ENCODE data around the gene ARHGAP15.

Gene ARHGAP15

DNA sequence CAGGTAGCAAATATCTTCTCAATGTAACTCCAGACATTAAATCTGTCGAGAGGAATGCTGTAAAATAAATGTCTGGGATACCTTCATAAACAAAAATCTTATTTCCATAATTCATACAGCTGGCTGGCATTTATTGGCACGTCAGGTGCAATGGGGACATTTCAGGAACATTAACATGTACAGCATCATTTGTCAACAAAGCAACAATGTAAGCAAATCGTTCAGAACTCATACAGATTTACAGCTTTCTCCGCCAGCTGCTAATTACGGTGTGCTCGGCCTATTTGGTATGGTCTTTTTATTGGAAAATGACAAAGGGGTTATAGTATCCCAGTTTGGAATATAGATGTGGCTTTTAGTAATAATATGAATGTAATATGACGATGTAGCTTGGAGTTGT lies 464.9 kb downstream of the ARHGAP15 start:
- Histone ChIP-seq H3K9ac (ENCODE audit: low read length) (no peak overlapping the region), H3K4me1 (ENCODE audit: control insufficient read depth, insufficient read depth, low read length) (no peaks in the 10 kb centered on the region), H3K27ac (ENCODE audit: low read depth, low read length) (no peak overlapping the region), H3K4me3 (ENCODE audit: low read length) (no peak overlapping the region), H3K27me3 (ENCODE audit: control insufficient read depth, insufficient read depth, low read length) (no peaks in the 10 kb centered on the region), H3K36me3 (ENCODE audit: control insufficient read depth, insufficient read depth, low read length) (no peaks in the 10 kb centered on the region)

DNA sequence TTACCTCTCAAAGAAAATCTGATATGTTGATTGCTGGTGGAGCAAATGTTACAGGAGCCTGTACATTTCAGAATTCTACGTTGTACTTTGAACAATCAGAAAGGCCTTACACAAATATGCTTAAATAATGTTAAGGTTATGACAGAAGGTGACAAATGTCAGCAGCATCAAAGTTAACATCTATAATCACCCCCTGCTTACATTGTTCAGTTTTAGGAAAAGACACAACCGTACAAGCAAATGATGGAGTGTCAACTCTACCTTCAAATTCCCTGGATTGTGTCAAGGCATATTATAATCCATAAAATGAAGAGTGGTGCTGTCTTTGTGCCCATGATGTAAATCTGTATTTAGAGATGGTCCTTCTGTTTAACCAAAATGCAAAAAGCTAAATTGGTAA lies 465.5 kb downstream of the ARHGAP15 start:
- Histone ChIP-seq H3K4me1 (ENCODE audit: control insufficient read depth, insufficient read depth, low read length) (no peaks in the 10 kb centered on the region), H3K36me3 (ENCODE audit: control insufficient read depth, insufficient read depth, low read length) (no peaks in the 10 kb centered on the region), H3K9ac (ENCODE audit: low read length) (no peak overlapping the region), H3K4me3 (ENCODE audit: low read length) (no peak overlapping the region), H3K27me3 (ENCODE audit: control insufficient read depth, insufficient read depth, low read length) (no peaks in the 10 kb centered on the region), H3K27ac (ENCODE audit: low read depth, low read length) (no peak overlapping the region)

DNA sequence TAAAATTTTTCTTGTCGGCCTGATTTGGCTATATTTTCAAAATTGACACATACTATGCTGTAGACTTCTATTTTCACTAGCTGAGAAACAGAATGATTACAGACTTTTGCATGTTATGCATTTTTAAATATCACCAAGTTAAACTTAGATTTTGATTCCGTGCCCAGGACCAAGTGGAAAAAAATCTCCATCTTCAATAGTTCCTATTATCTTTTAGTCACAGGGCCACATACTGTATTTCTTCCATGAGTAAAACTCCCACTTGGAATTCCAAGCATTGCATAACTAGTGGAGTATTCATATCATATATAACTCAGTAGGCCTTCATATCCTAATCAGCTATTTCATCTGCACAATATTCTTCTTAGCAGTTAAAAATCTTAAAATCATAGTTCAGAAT lies 470.9 kb downstream of the ARHGAP15 start:
- Histone ChIP-seq H3K4me3 (ENCODE audit: low read length) (no peak overlapping the region), H3K36me3 (ENCODE audit: control insufficient read depth, insufficient read depth, low read length) (no peaks in the 10 kb centered on the region), H3K27ac (ENCODE audit: low read depth, low read length) (no peak overlapping the region)

DNA sequence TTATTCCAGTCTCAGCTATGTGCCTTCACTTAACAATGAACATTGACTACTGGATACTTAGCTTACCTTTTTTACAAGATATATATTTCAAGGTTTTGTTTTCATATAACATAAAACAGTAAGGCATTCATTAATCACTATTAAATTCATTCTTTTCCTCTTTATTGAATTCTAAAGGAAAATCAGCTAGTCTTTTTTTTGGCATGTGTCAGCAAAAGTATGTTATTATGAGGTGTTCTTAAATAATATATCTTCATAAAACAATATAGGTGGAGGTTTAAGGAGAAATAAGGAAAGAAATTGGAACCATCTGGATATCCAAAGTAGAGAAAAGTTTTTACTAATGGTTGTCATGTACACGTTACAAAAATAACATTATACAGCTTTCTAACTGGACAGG lies 472.6 kb downstream of the ARHGAP15 start:
- Histone ChIP-seq H3K27me3 (ENCODE audit: control insufficient read depth, insufficient read depth, low read length) (no peaks in the 10 kb centered on the region), H3K4me3 (ENCODE audit: low read length) (no peak overlapping the region), H3K9ac (ENCODE audit: low read length) (no peak overlapping the region), H3K36me3 (ENCODE audit: control insufficient read depth, insufficient read depth, low read length) (no peaks in the 10 kb centered on the region), H3K27ac (ENCODE audit: low read depth, low read length) (no peak overlapping the region), H3K4me1 (ENCODE audit: control insufficient read depth, insufficient read depth, low read length) (no peaks in the 10 kb centered on the region)

More for the DNA sequence above, 470.9 kb downstream of the ARHGAP15 start:
- Histone ChIP-seq H3K27me3 (ENCODE audit: control insufficient read depth, insufficient read depth, low read length) (no peaks in the 10 kb centered on the region), H3K9ac (ENCODE audit: low read length) (no peak overlapping the region), H3K4me1 (ENCODE audit: control insufficient read depth, insufficient read depth, low read length) (no peaks in the 10 kb centered on the region)

DNA sequence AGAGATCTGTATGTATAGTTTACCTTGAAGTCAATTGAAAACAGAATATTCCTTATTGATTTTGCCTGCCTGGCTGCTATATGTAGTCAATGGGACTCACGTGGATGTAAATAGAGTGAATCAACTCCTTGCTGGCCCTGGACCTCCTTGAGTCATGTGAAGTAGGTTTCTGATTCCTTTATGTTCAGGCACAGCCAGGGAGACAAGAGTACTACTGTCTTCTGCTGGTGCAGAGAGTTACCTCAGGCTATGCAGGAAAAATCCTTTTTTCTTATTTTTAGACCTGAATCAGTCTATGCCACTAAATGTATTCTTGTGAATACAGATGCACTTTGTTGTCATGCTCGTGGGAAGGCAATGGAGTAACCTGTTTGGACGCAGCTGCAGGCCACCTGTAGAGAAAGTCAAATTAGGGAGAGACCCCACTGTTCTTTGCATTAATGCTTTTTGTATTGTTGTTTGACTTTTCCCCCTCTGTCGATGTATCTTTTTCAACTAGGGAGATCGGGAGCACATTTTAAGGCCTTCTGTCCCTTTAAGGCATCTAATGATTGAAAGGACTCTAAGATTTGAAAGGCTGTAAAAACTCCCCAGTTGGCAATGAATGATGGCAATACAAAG lies 473.9 kb downstream of the ARHGAP15 start:
- H3K27ac ChIP-seq (ENCODE audit: low read depth, low read length) = no peak overlapping the region

DNA sequence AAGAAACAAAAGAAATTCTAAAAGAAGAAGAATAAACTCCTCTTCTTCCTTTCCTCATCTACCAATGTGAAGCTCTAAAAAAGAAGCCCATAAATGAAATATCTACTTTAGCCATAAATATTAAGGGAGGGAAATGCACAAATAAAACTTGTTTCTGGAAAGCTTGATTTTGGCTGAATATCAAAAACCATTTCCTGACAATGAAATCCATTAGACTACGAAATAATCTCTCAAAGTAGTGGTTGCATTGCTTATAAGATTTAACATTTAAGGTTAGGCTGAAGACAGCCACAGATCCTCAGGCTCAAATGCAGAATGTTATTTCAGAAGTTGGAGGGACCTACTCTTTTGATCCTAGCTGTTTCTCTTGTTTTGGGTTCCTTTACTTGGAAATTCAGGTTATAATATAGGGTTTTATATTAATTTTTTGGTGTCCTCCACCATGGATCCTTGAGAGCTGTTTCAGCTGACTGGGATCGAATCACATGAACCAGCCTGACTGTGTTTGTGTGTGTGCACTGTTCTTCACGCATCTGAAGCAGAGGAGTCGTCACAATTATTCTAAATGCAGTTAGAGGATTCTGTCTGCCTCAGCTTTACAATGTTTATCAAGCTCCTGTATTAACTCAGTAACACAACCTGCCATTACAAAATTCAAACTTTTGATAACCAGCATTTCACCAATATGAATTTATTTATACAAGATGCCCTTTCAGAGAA lies 474.8 kb downstream of the ARHGAP15 start:
- Histone ChIP-seq H3K27ac (ENCODE audit: low read depth, low read length) (no peak overlapping the region), H3K4me1 (ENCODE audit: control insufficient read depth, insufficient read depth, low read length) (no peaks in the 10 kb centered on the region), H3K9ac (ENCODE audit: low read length) (no peak overlapping the region), H3K36me3 (ENCODE audit: control insufficient read depth, insufficient read depth, low read length) (no peaks in the 10 kb centered on the region), H3K4me3 (ENCODE audit: low read length) (no peak overlapping the region), H3K27me3 (ENCODE audit: control insufficient read depth, insufficient read depth, low read length) (no peaks in the 10 kb centered on the region)

More for the DNA sequence above, 473.9 kb downstream of the ARHGAP15 start:
- H3K36me3 ChIP-seq (ENCODE audit: control insufficient read depth, insufficient read depth, low read length) = no peaks in the 10 kb centered on the region
- no peaks in the 10 kb centered on the region for H3K27me3 ChIP-seq (ENCODE audit: control insufficient read depth, insufficient read depth, low read length)
- no peak overlapping the region for H3K4me3 ChIP-seq (ENCODE audit: low read length)
- H3K4me1 ChIP-seq (ENCODE audit: control insufficient read depth, insufficient read depth, low read length) = no peaks in the 10 kb centered on the region
- no peak overlapping the region for H3K9ac ChIP-seq (ENCODE audit: low read length)

DNA sequence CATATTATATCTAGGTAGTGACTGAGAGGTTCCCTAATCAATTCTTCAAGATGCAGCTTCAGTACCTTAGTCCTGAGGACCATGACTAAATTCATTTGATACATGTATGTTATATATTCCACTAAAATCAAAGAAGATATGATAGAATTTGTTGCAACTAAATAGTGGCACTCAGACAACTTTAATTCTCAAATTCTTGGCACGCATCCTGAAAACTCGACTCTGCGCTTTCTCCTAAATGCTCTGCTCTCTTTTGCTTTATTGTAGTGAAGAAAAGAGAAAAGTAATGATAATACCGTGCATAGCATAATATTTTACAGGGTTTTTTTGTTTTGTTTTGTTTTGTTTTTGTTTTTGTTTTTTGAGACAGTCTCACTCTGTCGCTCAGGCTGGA lies 475.3 kb downstream of the ARHGAP15 start:
- H3K36me3 ChIP-seq (ENCODE audit: control insufficient read depth, insufficient read depth, low read length) = no peaks in the 10 kb centered on the region
- no peak overlapping the region for H3K4me3 ChIP-seq (ENCODE audit: low read length)
- no peaks in the 10 kb centered on the region for H3K27me3 ChIP-seq (ENCODE audit: control insufficient read depth, insufficient read depth, low read length)
- no peak overlapping the region for H3K9ac ChIP-seq (ENCODE audit: low read length)
- H3K27ac ChIP-seq (ENCODE audit: low read depth, low read length) = no peak overlapping the region
- no peaks in the 10 kb centered on the region for H3K4me1 ChIP-seq (ENCODE audit: control insufficient read depth, insufficient read depth, low read length)

DNA sequence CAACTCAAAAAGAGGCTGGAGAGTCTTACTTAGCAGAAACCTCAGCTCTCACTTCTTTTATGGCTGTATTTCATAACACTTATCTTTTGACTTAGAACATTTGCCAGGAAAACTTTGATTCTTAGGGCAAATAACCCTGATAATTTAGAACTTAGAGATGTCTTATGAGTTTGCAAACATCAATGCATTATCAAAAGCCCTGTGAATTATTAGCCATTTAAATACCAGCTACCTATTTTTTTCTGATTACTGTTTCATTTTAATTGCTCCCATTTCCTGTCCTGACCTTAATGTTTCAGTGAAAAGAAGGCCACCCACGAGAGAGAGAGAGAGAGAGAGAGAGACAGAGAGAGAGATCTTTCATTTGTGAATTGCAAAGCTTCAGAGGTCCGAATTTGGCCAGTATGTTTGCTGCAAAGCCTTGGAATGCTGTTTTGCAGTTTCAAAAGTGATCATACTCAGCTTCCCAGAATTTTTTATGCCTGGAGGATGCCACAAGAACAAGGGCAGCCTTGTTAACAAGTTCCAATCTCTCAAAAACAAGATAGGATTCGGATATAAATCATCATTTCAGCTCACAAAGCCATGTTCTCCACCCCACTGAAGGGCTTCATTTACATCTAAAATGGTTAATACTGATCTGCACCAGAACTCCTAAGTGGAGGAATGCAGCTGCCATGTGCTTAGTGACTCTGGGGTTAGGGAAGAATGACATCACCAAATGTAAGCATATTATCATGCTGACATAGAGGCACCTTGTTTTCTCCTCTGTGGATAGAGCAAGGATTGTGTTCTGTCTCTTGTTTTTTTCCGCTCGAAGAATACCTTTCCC lies 478.2 kb downstream of the ARHGAP15 start:
- H3K4me3 ChIP-seq (ENCODE audit: low read length) = no peak overlapping the region
- no peaks in the 10 kb centered on the region for H3K27me3 ChIP-seq (ENCODE audit: control insufficient read depth, insufficient read depth, low read length)
- no peaks in the 10 kb centered on the region for H3K36me3 ChIP-seq (ENCODE audit: control insufficient read depth, insufficient read depth, low read length)
- H3K9ac ChIP-seq (ENCODE audit: low read length) = no peak overlapping the region
- no peak overlapping the region for H3K27ac ChIP-seq (ENCODE audit: low read depth, low read length)
- no peaks in the 10 kb centered on the region for H3K4me1 ChIP-seq (ENCODE audit: control insufficient read depth, insufficient read depth, low read length)

DNA sequence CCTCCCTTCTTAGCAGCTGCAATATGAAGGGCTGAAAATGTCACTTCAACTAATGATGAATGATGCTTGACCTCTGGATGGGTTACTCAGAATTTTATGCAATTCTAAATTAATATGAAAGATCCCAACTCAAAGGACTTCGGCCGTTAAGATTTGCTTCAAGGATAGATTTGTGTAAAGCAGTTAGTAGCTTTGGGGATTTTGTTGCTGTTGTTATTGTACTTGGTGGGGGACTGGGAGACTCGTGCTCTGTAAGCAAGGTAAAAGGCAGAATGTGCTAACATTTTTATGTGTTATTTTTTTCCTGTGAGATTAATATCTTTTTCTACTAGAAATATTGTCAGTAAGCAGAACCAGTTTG lies 478.8 kb downstream of the ARHGAP15 start:
- H3K27ac ChIP-seq (ENCODE audit: low read depth, low read length) = no peak overlapping the region
- H3K27me3 ChIP-seq (ENCODE audit: control insufficient read depth, insufficient read depth, low read length) = no peaks in the 10 kb centered on the region
- no peak overlapping the region for H3K9ac ChIP-seq (ENCODE audit: low read length)
- H3K4me3 ChIP-seq (ENCODE audit: low read length) = no peak overlapping the region
- H3K4me1 ChIP-seq (ENCODE audit: control insufficient read depth, insufficient read depth, low read length) = no peaks in the 10 kb centered on the region
- H3K36me3 ChIP-seq (ENCODE audit: control insufficient read depth, insufficient read depth, low read length) = no peaks in the 10 kb centered on the region

DNA sequence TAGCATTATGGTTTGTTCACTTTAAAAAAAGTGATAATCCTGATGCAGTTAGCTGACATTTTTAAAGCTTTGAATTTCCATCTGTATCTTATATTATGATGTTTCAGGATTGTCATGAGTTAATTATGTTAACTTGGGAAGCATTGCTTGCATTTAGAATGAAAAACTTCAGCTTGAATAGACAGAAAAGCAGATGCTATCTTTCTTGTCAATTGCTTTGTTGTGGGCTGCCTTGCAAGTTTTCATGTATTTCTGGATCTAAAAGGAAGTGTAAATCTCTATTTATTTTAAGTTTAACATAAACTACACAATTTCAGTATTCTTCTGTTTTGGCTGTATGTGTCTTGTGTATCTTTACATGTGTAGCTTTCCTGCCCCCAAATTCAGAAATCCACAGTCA lies 479.5 kb downstream of the ARHGAP15 start:
- Histone ChIP-seq H3K9ac (ENCODE audit: low read length) (no peak overlapping the region), H3K27ac (ENCODE audit: low read depth, low read length) (no peak overlapping the region), H3K4me1 (ENCODE audit: control insufficient read depth, insufficient read depth, low read length) (no peaks in the 10 kb centered on the region), H3K36me3 (ENCODE audit: control insufficient read depth, insufficient read depth, low read length) (no peaks in the 10 kb centered on the region), H3K4me3 (ENCODE audit: low read length) (no peak overlapping the region), H3K27me3 (ENCODE audit: control insufficient read depth, insufficient read depth, low read length) (no peaks in the 10 kb centered on the region)

DNA sequence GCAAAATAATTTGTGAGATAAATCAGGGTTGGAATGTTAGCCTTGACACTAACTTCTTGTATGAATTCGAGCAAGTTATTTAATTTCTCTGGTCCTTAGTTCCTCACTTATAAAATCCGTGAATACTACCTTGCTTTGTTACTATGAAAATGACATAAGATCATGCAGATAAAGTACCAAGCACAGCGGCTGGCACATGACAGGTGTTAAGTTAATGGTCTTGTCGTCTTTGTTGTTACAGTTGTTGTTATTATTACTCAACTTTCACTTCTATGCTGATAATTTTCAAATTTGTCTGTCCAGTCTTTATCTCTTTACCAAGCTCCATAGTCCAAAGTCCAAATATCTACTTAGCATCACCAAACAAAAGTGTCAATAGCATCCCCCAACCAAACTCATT lies 482.1 kb downstream of the ARHGAP15 start:
- Histone ChIP-seq H3K4me1 (ENCODE audit: control insufficient read depth, insufficient read depth, low read length) (no peaks in the 10 kb centered on the region), H3K4me3 (ENCODE audit: low read length) (no peak overlapping the region), H3K27ac (ENCODE audit: low read depth, low read length) (no peak overlapping the region), H3K36me3 (ENCODE audit: control insufficient read depth, insufficient read depth, low read length) (no peaks in the 10 kb centered on the region), H3K9ac (ENCODE audit: low read length) (no peak overlapping the region), H3K27me3 (ENCODE audit: control insufficient read depth, insufficient read depth, low read length) (no peaks in the 10 kb centered on the region)

DNA sequence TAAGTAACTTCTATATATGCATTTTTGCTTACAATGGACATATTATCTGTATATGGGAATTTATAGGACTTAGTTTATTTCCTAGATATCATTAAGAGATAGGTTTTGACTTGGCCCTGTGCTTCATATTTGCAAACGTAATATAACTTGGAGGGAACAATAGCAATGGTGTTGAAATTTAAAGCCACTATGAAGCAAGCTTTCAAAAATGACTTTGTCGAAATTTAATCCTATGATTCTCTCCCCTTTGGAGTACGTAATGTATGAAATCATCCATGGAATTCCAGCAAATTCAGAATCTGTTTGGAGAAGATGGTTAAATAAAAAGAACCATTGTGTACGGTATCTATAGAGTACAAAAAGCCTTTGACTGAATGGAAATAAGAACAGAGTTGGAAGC lies 486.3 kb downstream of the ARHGAP15 start:
- Histone ChIP-seq H3K4me3 (ENCODE audit: low read length) (no peak overlapping the region), H3K36me3 (ENCODE audit: control insufficient read depth, insufficient read depth, low read length) (no peaks in the 10 kb centered on the region), H3K4me1 (ENCODE audit: control insufficient read depth, insufficient read depth, low read length) (no peaks in the 10 kb centered on the region), H3K27me3 (ENCODE audit: control insufficient read depth, insufficient read depth, low read length) (no peaks in the 10 kb centered on the region), H3K27ac (ENCODE audit: low read depth, low read length) (no peak overlapping the region), H3K9ac (ENCODE audit: low read length) (no peak overlapping the region)
